LNCaP clone FGC (cell line): ENCODE measurements around the gene TPGS2.

ENCODE experiments used
- DNase-seq: peaks from one replicate; pipeline ENCODE4 v3.0.0-alpha.2; 2011; ENCODE audit warnings: low read depth
- H3K4me3 ChIP-seq: 2 replicates; pipeline ENCODE4 v1.5.1; 2011; ENCODE audit warnings: mild to moderate bottlenecking, low read depth, low read length, control low read depth
- TF ChIP-seq, protein P1 (sequence below): IDR thresholded peaks from 2 replicates; pipeline ENCODE4 v1.5.1; 2012; ENCODE audit warnings: mild to moderate bottlenecking; ENCODE audit not compliant: control insufficient read depth, insufficient read depth; ENCODE audit errors: extremely low read depth

TPGS2 gene

DNA sequence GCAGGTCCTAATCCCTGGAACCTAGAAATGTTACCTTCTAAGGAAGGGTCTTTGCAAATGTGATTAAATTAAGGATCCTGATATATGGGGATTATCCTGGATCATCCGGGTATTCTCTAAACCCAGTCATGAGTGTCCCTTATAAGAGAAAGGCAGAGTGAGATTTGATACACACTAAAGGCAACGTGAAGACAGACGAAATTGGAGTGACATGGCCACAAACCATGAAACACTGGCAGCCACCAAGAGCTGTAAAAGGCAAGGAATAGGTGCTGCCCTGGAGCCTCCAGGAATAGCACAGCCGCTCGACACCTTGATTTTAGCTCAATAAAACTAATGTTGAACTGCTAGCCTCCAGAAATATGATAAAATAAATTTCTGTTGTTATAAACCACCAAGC lies 45.0 kb downstream of the TPGS2 start:
- DNase-seq, result no peak
- TF ChIP-seq, protein P1, sequence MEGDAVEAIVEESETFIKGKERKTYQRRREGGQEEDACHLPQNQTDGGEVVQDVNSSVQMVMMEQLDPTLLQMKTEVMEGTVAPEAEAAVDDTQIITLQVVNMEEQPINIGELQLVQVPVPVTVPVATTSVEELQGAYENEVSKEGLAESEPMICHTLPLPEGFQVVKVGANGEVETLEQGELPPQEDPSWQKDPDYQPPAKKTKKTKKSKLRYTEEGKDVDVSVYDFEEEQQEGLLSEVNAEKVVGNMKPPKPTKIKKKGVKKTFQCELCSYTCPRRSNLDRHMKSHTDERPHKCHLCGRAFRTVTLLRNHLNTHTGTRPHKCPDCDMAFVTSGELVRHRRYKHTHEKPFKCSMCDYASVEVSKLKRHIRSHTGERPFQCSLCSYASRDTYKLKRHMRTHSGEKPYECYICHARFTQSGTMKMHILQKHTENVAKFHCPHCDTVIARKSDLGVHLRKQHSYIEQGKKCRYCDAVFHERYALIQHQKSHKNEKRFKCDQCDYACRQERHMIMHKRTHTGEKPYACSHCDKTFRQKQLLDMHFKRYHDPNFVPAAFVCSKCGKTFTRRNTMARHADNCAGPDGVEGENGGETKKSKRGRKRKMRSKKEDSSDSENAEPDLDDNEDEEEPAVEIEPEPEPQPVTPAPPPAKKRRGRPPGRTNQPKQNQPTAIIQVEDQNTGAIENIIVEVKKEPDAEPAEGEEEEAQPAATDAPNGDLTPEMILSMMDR, result no peak
- no peak overlapping the region for H3K4me3 ChIP-seq

DNA sequence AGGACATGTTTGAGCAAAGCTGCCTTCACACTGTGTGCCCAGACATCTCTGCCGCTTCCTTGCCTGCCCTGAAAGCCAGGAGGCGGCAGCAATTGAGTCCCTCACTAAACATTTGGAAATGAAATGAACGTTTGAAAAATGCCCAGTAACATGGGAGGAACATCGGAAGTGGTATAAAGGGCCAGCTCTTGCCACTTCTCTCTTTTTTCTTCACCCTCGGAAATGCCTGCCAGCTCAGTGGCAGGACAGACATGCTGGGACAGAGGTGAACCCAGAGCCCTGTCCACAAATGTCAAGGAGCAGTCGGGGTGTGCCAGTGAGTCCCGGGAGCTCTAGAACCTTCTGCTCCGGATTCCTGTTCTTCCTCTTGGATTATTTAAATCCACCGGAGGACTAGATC lies 46.1 kb downstream of the TPGS2 start:
- no peak for DNase-seq
- TF ChIP-seq, protein P1, result no peak
- H3K4me3 ChIP-seq, result no peak overlapping the region

DNA sequence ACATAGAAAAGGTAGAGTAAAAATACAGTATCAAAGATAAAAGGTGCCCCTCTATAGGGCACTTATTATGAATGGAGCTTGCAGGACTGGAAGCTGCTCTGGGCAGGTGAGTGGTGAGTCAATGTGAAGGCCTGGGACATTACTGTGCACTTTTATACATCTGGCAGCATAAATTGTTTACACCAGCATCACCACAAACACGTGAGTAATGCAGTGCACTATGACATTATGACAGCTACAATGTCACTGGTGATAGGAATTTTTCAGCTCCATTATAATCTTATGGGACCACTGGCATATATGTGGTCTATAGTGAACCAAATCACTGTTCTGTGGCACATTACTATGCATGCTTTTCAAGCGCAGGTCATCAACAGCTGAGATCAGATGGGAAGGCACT lies 48.1 kb downstream of the TPGS2 start:
- DNase-seq, result no peak
- H3K4me3 ChIP-seq, result no peak overlapping the region
- TF ChIP-seq, protein P1, result no peak

DNA sequence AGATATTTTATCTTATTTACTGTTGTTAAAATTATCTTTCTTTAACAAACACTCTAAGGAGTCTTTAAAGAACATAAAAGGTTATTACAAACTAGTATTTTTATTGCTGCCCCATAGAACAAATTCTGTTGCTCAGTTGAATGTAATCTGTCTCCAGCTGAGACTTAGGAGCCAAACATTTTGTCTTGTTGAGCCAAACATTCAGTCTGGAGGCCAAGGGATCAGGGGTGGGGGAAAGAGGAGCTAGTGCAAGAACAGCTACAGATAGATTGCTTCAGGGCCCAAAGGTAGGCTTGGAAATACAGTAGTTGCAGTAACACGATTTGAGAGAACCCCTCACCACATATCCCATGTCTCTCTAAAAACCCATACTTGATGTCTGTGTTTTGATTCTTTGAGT lies 51.2 kb downstream of the TPGS2 start:
- TF ChIP-seq, protein P1, result no peak
- no peak for DNase-seq
- no peak overlapping the region for H3K4me3 ChIP-seq

DNA sequence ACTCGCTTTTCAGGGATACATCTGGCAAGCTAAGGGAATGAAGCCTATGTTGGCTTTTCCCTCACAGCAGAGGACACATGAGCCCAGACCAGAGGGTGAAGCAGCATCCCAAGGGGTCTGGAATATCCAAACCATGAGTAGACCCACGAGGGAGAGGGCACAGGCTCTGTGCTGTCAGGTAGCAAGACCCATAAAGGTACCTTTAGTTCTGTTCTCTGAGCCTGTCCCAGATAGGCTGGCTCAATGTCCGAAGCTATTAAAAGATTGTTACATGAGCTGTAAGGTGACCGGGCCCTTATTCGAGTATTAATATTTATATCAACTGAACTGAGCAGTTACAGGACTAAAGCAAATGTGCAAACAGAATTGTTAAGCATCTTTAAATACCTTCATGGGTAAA lies 52.2 kb downstream of the TPGS2 start:
- TF ChIP-seq, protein P1, result no peak
- DNase-seq, result no peak
- no peak overlapping the region for H3K4me3 ChIP-seq

DNA sequence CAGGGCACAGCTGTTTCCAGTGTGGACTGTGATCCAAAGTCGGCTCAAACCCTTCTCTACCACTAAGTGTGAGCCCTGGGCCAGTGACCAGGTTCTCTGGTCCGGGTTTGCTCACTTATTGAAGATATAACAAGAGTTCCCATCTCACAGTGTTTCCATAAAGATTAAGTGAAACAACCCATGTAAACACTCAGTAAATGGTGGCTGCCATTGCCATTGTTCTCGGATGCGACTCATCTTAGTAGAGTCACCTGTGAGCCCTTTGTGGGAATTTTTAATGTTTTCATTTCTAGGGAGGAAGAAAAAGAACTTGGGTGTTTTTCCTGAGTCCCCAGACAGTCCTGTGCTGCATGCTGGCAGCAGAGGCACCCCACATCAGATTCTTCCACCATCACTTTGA lies 53.4 kb downstream of the TPGS2 start:
- DNase-seq, result no peak
- H3K4me3 ChIP-seq, result no peak overlapping the region
- TF ChIP-seq, protein P1, result no peak

DNA sequence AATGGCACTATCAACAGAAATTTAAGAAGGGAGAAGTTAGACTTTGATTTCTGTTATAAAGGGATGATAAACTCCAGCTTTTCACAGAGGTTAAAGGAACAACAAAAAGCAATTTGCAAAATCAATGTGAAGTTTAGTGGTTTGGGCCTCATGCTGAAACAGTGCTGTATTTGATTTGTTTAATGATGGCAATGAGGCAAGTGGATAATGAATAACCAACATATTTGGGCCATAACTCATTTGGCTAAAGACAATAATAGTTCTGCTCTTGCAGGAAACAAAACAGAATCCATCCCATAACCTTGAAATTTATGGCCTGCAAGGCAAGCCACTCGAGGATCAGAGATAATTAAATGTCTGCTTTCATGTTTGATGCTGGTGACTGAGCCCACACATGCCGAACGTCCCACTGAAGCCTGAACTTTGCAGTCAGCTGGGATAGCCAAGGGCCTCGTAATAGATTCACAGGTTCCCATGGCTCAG lies 56.5 kb downstream of the TPGS2 start:
- no peak for DNase-seq
- TF ChIP-seq, protein P1, result no peak
- H3K4me3 ChIP-seq, result no peak overlapping the region
